VCaP (cell line): Measurements from ENCODE around the gene DAPK2.

Source experiments
- H3K27ac ChIP-seq: fragments of 450-650 bp; 2 replicates; pipeline ENCODE4 v1.5.1; 2017
- TF ChIP-seq, protein P1 (sequence below): fragments of 450-650 bp; conservative IDR thresholded peaks from 2 replicates; pipeline ENCODE4 v1.5.1; 2017; ENCODE audit warnings: mild to moderate bottlenecking, moderate library complexity

DAPK2 gene

DNA sequence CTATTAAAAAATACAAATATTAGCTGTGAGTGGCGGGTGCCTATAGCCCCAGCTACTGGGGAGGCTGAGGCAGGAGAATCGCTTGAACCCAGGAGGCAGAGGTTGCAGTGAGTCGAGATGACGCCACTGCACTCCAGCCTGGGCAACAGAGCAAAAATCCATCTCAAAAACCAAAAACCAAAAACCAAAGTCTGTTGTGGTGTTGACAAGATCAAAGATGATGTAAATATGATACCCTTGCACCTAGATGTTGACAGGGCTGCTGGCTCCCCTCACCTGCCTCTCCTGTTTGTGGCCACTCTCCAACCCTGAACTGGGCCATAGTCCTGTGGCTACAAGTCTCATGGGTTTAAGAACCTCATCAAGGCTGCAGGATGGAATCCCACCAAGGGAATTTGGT lies 16.2 kb downstream of the DAPK2 start:
- TF ChIP-seq, protein P1, sequence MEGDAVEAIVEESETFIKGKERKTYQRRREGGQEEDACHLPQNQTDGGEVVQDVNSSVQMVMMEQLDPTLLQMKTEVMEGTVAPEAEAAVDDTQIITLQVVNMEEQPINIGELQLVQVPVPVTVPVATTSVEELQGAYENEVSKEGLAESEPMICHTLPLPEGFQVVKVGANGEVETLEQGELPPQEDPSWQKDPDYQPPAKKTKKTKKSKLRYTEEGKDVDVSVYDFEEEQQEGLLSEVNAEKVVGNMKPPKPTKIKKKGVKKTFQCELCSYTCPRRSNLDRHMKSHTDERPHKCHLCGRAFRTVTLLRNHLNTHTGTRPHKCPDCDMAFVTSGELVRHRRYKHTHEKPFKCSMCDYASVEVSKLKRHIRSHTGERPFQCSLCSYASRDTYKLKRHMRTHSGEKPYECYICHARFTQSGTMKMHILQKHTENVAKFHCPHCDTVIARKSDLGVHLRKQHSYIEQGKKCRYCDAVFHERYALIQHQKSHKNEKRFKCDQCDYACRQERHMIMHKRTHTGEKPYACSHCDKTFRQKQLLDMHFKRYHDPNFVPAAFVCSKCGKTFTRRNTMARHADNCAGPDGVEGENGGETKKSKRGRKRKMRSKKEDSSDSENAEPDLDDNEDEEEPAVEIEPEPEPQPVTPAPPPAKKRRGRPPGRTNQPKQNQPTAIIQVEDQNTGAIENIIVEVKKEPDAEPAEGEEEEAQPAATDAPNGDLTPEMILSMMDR = no peak
- H3K27ac ChIP-seq = no peak overlapping the region

DNA sequence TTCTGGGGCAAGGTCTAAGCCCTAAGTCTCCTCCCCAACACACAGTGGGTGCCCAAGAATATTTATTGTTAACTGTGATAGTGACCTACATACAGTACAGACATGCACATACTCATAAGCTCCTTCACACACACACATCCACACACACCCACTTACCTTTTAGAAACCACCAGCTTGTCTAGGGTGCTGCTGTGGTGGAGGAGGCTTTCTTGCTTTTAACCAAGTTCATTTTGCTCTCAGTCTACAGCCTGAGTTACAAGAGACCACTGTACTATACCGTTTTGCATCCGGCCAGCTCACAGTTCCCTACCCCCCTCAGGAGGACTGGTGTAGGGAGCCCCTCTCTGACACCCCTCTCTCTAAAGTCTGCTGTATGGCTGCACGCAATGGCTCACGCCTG lies 16.7 kb downstream of the DAPK2 start:
- no peak overlapping the region for H3K27ac ChIP-seq
- TF ChIP-seq, protein P1 = no peak

DNA sequence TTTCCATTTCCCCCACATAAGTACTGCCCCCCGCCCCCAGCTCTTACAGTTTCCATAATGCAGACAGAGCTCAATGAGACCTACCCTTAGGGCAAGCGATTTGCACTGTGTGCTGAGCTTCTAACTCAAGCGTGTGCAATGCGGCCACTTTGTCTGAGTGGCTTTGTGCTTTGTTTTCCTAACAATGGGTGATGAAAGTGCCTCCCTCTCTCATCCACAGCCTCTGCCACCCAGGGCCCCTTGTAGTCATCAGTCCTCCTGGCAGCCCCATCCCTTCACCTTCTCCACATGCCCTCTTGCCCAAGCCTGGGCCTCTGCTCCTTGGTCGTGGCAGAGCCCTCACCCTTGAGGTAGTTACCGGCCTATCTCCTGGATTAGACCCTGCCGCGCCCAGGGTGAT lies 17.2 kb downstream of the DAPK2 start:
- TF ChIP-seq, protein P1 = no peak
- H3K27ac ChIP-seq = no peak overlapping the region

DNA sequence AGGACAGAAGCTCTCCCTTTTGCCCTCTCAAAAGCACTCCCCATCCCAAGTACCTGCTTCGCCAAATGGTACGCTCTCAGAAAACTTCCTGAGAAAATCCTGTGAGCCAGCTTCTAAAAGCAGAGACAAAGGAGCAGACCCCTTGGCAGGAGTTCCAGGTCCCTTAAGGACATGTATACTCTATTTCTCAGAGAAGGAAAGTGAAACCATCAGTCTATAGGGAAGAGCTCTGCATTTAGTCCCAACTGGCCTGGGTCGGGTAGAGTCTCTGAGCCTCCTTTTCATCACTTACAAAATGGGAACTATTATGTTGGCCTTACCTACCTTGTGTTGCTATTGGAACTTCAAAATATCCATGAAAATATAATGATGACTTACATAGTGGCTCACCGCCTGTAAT lies 19.7 kb downstream of the DAPK2 start:
- TF ChIP-seq, protein P1 = no peak
- H3K27ac ChIP-seq = no peak overlapping the region

DNA sequence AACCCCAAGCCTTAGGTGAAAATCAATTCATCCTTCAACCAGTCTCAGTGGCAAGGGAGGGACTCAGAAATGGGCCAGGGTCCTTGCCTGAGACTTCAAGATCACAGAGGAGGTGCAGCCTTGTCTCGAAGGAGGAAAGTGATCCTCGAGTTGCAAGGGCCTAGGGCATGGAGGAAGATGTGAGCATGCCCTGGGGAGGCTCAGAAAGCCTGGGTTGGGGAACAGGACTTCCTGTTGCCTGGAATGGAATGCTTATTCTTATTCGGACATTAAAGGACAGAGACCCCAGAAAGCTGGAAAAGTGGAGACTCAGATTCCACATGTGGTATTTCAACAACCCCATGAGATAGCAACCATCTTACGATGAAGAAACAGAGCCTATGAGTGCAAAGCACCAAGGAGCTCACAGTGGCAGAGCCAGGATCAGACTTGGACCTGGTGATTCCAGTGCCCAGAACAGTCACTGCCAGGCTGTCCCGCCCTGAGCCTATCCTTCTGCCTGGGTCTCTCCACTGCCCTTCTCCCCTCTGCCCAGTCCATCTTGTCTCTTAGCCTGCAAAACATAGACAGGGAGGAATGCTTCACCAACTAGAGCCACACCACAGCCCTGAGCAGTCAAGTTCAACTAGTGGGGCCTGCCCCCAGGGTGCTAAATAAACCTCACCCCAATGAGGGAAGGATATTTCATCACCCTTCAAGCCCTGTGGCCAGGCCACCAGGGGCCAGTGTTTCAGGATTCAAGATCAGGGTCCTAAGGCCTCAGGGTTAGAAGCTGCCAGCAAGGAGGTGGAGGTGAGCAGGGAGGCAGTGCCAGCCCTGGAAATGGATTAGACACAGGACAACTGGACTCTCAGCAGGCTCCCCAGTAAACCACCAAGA lies 21.9 kb downstream of the DAPK2 start:
- H3K27ac ChIP-seq = no peak overlapping the region
- TF ChIP-seq, protein P1 = no peak

DNA sequence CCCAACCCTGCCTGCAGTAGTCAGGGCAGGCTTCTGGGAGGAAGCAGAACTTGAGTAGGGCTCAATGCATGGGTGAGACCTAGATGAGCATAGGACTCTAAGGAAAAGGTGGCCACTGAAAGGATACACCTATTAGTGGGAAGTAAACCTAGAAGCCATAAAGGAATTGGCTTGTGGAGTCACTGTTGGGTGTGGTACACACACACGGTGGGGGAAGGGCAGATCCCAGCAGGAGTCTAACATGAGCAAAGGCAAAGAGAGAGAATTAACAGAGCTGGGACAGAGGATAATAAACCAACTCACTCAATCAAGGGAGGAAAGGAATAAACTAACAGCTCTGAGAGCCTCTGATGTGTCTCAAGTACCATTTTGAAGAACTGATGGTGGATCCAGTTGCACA lies 23.1 kb downstream of the DAPK2 start:
- no peak overlapping the region for H3K27ac ChIP-seq
- TF ChIP-seq, protein P1 = no peak

DNA sequence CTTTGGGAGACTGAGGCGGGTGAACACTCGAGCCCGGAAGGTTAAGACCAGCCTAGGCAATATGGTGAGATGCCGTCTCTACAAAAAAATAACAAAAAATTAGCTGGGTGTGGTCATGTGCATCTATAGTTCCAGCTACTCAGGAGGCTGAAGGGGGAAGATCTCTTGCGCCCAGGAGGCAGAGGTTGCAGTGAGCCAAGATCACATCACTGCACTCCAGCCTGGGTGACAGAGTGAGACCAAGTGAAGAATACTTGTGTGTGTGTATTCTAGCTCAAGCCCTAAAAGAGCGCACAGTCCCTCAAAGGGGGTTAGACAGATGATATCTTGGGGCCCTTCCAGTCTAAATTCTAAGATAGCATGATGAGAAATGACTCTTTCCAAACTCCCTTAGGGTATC lies 23.7 kb downstream of the DAPK2 start:
- TF ChIP-seq, protein P1 = no peak
- H3K27ac ChIP-seq = no peak overlapping the region
